Parietal lobe (tissue), 1 donor: ENCODE results near the gene OR5V1. TPM values are rescaled to one million over a fixed set of nuclear protein-coding genes. Genes with fewer than 3 reads are reported as not detected.

Experiments
- total RNA-seq: library from RNA; depleted of rRNA; stranded (reverse); fragments of >200 nt; gene quantifications from one replicate; pipeline ENCODE4 v1.2.3, GENCODE V29; 2014

Gene OR5V1
- not detected for total RNA-seq

GRCh38 chr6:29368765-29369164 is at the start of gene OR5V1:
Gene OR5V1, minus strand, starts transcription at chr6:29368865. Its CDS starts 12,670 bp downstream, at chr6:29356195.

GRCh38 chr6:29414588-29414987 is 45.9 kb upstream of the OR5V1 start, which contains the start of gene OR12D1:
Gene OR12D1, plus strand, starts transcription at chr6:29414928.

GRCh38 chr6:29395331-29395730 is 26.7 kb upstream of the OR5V1 start, which contains the start of gene OR12D2:
Gene OR12D2, plus strand, starts transcription at chr6:29395631. Its CDS starts 1,069 bp downstream, at chr6:29396700.

GRCh38 chr6:29375191-29375590 is 6.5 kb upstream of the OR5V1 start, which contains the start of gene OR12D3:
Gene OR12D3, minus strand, starts transcription at chr6:29375291. Its CDS starts 4 bp downstream, at chr6:29375287.

Other genes starting within 250 kb of the OR5V1 start
- gene OR2J2, start 198.0 kb downstream of the OR5V1 start, total RNA-seq, result not detected
- not detected for gene OR14J1, start 67.2 kb downstream of the OR5V1 start, total RNA-seq
- not detected for gene OR12D3, start 6.4 kb upstream of the OR5V1 start, total RNA-seq
- not detected for gene OR12D2, start 26.8 kb upstream of the OR5V1 start, total RNA-seq
- gene OR12D1, start 46.1 kb upstream of the OR5V1 start, total RNA-seq, result not detected
- not detected for gene OR10C1, start 70.4 kb upstream of the OR5V1 start, total RNA-seq
- not detected for gene OR11A1, start 88.2 kb upstream of the OR5V1 start, total RNA-seq
- gene OR2H1, start 88.3 kb upstream of the OR5V1 start, total RNA-seq, result not detected
- not detected for gene MAS1L, start 119.1 kb upstream of the OR5V1 start, total RNA-seq
- not detected for gene UBD, start 190.9 kb upstream of the OR5V1 start, total RNA-seq
- not detected for gene OR2H2, start 216.3 kb upstream of the OR5V1 start, total RNA-seq